ENCODE data around the gene SPATA13. TPM values are rescaled to one million over a fixed set of nuclear protein-coding genes. Genes with fewer than 3 reads are reported as not detected.

SPATA13 gene
- total and polyA plus RNA-seq, 4 experiments from 2014 or later, result 43.2 to 110 (median 93.4) TPM

GRCh38 chr13:24301434-24301833 is 140.9 kb downstream of the SPATA13 start:
- Histone ChIP-seq H3K27ac (ENCODE audit: low read depth, low read length) (no peak overlapping the region), H3K4me1 (ENCODE audit: insufficient read depth, low read length) (no peaks in the 10 kb centered on the region), H3K27me3 (ENCODE audit: insufficient read depth, low read length) (no peaks in the 10 kb centered on the region), H3K9me3 (ENCODE audit: control insufficient read depth in 1 of 2, low read length in 2 of 2) (no peaks in the 10 kb centered on the region), H3K4me3 (ENCODE audit: low read length in 2 of 2) (no peak overlapping the region), H3K36me3 (ENCODE audit: insufficient read depth, low read length) (peaks cover 80% of the 10 kb centered on the region)
- DNase-seq, result no peak
- H3K4me3 Mint-ChIP-seq, result no peak overlapping the region
- H3K4me1 Mint-ChIP-seq, result peaks cover 0 to 7% (median 5%) of the 10 kb centered on the region in 4 donors
- ChIA-PET CTCF (ENCODE audit: partially characterized antibody) (interaction anchor here (0.7 kb wide), 1 partner anchor 214 kb away, joined by 3 read pairs; no protein-coding TSS in a partner anchor), POLR2A (ENCODE audit: partially characterized antibody) (no interaction called here)
- H3K9me3 Mint-ChIP-seq, result no peaks in the 10 kb centered on the region
- no peaks in the 10 kb centered on the region for H3K27me3 Mint-ChIP-seq
- H3K27ac Mint-ChIP-seq, result peak overlapping the region in 2 of 7 donors; percentile 11 to 53
- intact Hi-C loops (cut with micrococcal nuclease), result no loop called here
- peaks cover 92 to 93% of the 10 kb centered on the region in 2 donors for H3K36me3 Mint-ChIP-seq

- Histone ChIP-seq H3K36me3 (ENCODE audit: insufficient read depth, low read length) (peaks cover 76% of the 10 kb centered on the region), H3K27me3 (ENCODE audit: insufficient read depth, low read length) (no peaks in the 10 kb centered on the region), H3K27ac (ENCODE audit: low read depth, low read length) (no peak overlapping the region), H3K9me3 (ENCODE audit: control insufficient read depth in 1 of 2, low read length in 2 of 2) (no peaks in the 10 kb centered on the region), H3K4me1 (ENCODE audit: insufficient read depth, low read length) (no peaks in the 10 kb centered on the region), H3K4me3 (ENCODE audit: low read length in 2 of 2) (no peak overlapping the region)
- Mint-ChIP-seq H3K27me3 (no peaks in the 10 kb centered on the region), H3K4me1 (peaks cover 0 to 7% (median 5%) of the 10 kb centered on the region in 4 donors), H3K4me3 (no peak overlapping the region), H3K36me3 (peaks cover 87 to 88% of the 10 kb centered on the region in 2 donors), H3K9me3 (no peaks in the 10 kb centered on the region), H3K27ac (peak overlapping the region in 1 of 7 donors; percentile 78)
- no peak for DNase-seq
- ChIA-PET CTCF (ENCODE audit: partially characterized antibody) (interaction anchor here (0.7 to 1.7 kb wide), 4 partner anchors 10 to 342 kb away, joined by 3 to 6 read pairs (median 3); no protein-coding TSS in a partner anchor), POLR2A (ENCODE audit: partially characterized antibody) (no interaction called here)
- intact Hi-C loops (cut with micrococcal nuclease), result no loop called here
These were observed 141.4 kb downstream of the SPATA13 start for GRCh38 chr13:24301911-24302310.

GRCh38 chr13:24304620-24305019 is 144.1 kb downstream of the SPATA13 start:
- Mint-ChIP-seq H3K9me3 (no peaks in the 10 kb centered on the region), H3K36me3 (peaks cover 61 to 63% of the 10 kb centered on the region in 2 donors), H3K4me1 (peaks cover 0 to 5% (median 4%) of the 10 kb centered on the region in 4 donors), H3K27me3 (no peaks in the 10 kb centered on the region), H3K4me3 (no peak overlapping the region), H3K27ac (peak overlapping the region in 2 of 7 donors; percentile 35 to 60)
- ChIA-PET POLR2A (ENCODE audit: partially characterized antibody) (no interaction called here), CTCF (ENCODE audit: partially characterized antibody) (interaction anchor here (1.1 kb wide), 1 partner anchor 20 kb away, joined by 3 read pairs; no protein-coding TSS in a partner anchor)
- DNase-seq, result no peak
- Histone ChIP-seq H3K27ac (ENCODE audit: low read depth, low read length) (no peak overlapping the region), H3K27me3 (ENCODE audit: insufficient read depth, low read length) (no peaks in the 10 kb centered on the region), H3K9me3 (ENCODE audit: control insufficient read depth in 1 of 2, low read length in 2 of 2) (no peaks in the 10 kb centered on the region), H3K4me3 (ENCODE audit: low read length in 2 of 2) (no peak overlapping the region), H3K36me3 (ENCODE audit: insufficient read depth, low read length) (peaks cover 49% of the 10 kb centered on the region), H3K4me1 (ENCODE audit: insufficient read depth, low read length) (no peaks in the 10 kb centered on the region)
- intact Hi-C loops (cut with micrococcal nuclease), result loop anchor here (5.0 kb wide), 1 partner anchor 32 kb away; no protein-coding TSS in a partner anchor

GRCh38 chr13:24306632-24307031 is 146.1 kb downstream of the SPATA13 start:
- no peaks in the 10 kb centered on the region for H3K4me1 ChIP-seq (ENCODE audit: insufficient read depth, low read length)
- no peak overlapping the region for H3K4me3 Mint-ChIP-seq
- H3K9me3 Mint-ChIP-seq, result no peaks in the 10 kb centered on the region
- H3K9me3 ChIP-seq (ENCODE audit: control insufficient read depth in 1 of 2, low read length in 2 of 2), result no peaks in the 10 kb centered on the region
- ChIA-PET POLR2A (ENCODE audit: partially characterized antibody) (interaction anchor here (0.7 to 1.5 kb wide), 2 partner anchors 42 to 55 kb away, joined by 3 to 5 read pairs; no protein-coding TSS in a partner anchor), CTCF (ENCODE audit: partially characterized antibody) (interaction anchor here (1.3 kb wide), 2 partner anchors 55 to 78 kb away, joined by 3 to 6 read pairs; no protein-coding TSS in a partner anchor)
- peaks cover 28% of the 10 kb centered on the region for H3K36me3 ChIP-seq (ENCODE audit: insufficient read depth, low read length)
- H3K27me3 Mint-ChIP-seq, result no peaks in the 10 kb centered on the region
- H3K36me3 Mint-ChIP-seq, result peaks cover 41 to 43% of the 10 kb centered on the region in 2 donors
- H3K27me3 ChIP-seq (ENCODE audit: insufficient read depth, low read length), result no peaks in the 10 kb centered on the region
- H3K27ac ChIP-seq (ENCODE audit: low read depth, low read length), result no peak overlapping the region
- H3K4me3 ChIP-seq (ENCODE audit: low read length in 2 of 2), result no peak overlapping the region
- no peak overlapping the region for H3K27ac Mint-ChIP-seq
- intact Hi-C loops (cut with micrococcal nuclease), result loop anchor here (5.0 kb wide), 1 partner anchor 34 kb away; no protein-coding TSS in a partner anchor
- H3K4me1 Mint-ChIP-seq, result peaks cover 0 to 5% (median 4%) of the 10 kb centered on the region in 4 donors
- DNase-seq, result no peak

GRCh38 chr13:24307211-24308067 is 146.9 kb downstream of the SPATA13 start:
- Mint-ChIP-seq H3K27ac (peak overlapping the region in 3 of 7 donors; percentile 35 to 51 (median 47)), H3K9me3 (no peaks in the 10 kb centered on the region), H3K4me1 (peaks cover 0 to 5% (median 4%) of the 10 kb centered on the region in 4 donors), H3K4me3 (no peak overlapping the region), H3K36me3 (peaks cover 35 to 38% of the 10 kb centered on the region in 2 donors), H3K27me3 (no peaks in the 10 kb centered on the region)
- Histone ChIP-seq H3K4me1 (ENCODE audit: insufficient read depth, low read length) (no peaks in the 10 kb centered on the region), H3K36me3 (ENCODE audit: insufficient read depth, low read length) (peaks cover 22% of the 10 kb centered on the region), H3K4me3 (ENCODE audit: low read length in 2 of 2) (no peak overlapping the region), H3K27ac (ENCODE audit: low read depth, low read length) (no peak overlapping the region), H3K27me3 (ENCODE audit: insufficient read depth, low read length) (no peaks in the 10 kb centered on the region), H3K9me3 (ENCODE audit: control insufficient read depth in 1 of 2, low read length in 2 of 2) (no peaks in the 10 kb centered on the region)
- no peak for DNase-seq
- intact Hi-C loops (cut with micrococcal nuclease), result loop anchor here (5.0 kb wide), 1 partner anchor 35 kb away; no protein-coding TSS in a partner anchor
- ChIA-PET POLR2A (ENCODE audit: partially characterized antibody) (interaction anchor here (0.7 to 1.5 kb wide), 2 partner anchors 42 to 56 kb away, joined by 3 to 5 read pairs; no protein-coding TSS in a partner anchor), CTCF (ENCODE audit: partially characterized antibody) (interaction anchor here (1.3 kb wide), 2 partner anchors 56 to 79 kb away, joined by 3 to 6 read pairs; no protein-coding TSS in a partner anchor)

- no peak overlapping the region for H3K27ac ChIP-seq (ENCODE audit: low read depth, low read length)
- ChIA-PET CTCF (ENCODE audit: partially characterized antibody) (no interaction called here), POLR2A (ENCODE audit: partially characterized antibody) (no interaction called here)
- no peaks in the 10 kb centered on the region for H3K9me3 Mint-ChIP-seq
- no peak overlapping the region for H3K4me3 Mint-ChIP-seq
- no peaks in the 10 kb centered on the region for H3K27me3 ChIP-seq (ENCODE audit: insufficient read depth, low read length)
- H3K36me3 ChIP-seq (ENCODE audit: insufficient read depth, low read length), result peaks cover 16% of the 10 kb centered on the region
- no peak overlapping the region for H3K27ac Mint-ChIP-seq
- no peaks in the 10 kb centered on the region for H3K9me3 ChIP-seq (ENCODE audit: control insufficient read depth in 1 of 2, low read length in 2 of 2)
- no peak for DNase-seq
- peaks cover 28 to 31% of the 10 kb centered on the region in 2 donors for H3K36me3 Mint-ChIP-seq
- H3K27me3 Mint-ChIP-seq, result no peaks in the 10 kb centered on the region
- intact Hi-C loops (cut with micrococcal nuclease), result loop anchor here (5.0 kb wide), 1 partner anchor 36 kb away; no protein-coding TSS in a partner anchor
- peaks cover 0 to 5% (median 2%) of the 10 kb centered on the region in 4 donors for H3K4me1 Mint-ChIP-seq
- no peak overlapping the region for H3K4me3 ChIP-seq (ENCODE audit: low read length in 2 of 2)
- no peaks in the 10 kb centered on the region for H3K4me1 ChIP-seq (ENCODE audit: insufficient read depth, low read length)
These were observed 147.5 kb downstream of the SPATA13 start for GRCh38 chr13:24308068-24308445.

GRCh38 chr13:24308488-24309020 is 148.0 kb downstream of the SPATA13 start:
- H3K9me3 Mint-ChIP-seq, result no peaks in the 10 kb centered on the region
- Histone ChIP-seq H3K9me3 (ENCODE audit: control insufficient read depth in 1 of 2, low read length in 2 of 2) (no peaks in the 10 kb centered on the region), H3K4me1 (ENCODE audit: insufficient read depth, low read length) (no peaks in the 10 kb centered on the region), H3K36me3 (ENCODE audit: insufficient read depth, low read length) (peaks cover 11% of the 10 kb centered on the region), H3K27me3 (ENCODE audit: insufficient read depth, low read length) (no peaks in the 10 kb centered on the region), H3K4me3 (ENCODE audit: low read length in 2 of 2) (no peak overlapping the region), H3K27ac (ENCODE audit: low read depth, low read length) (no peak overlapping the region)
- H3K4me3 Mint-ChIP-seq, result peak overlapping the region in 1 of 8 donors; percentile 25
- H3K27ac Mint-ChIP-seq, result peak overlapping the region in 2 of 7 donors; percentile 25 to 37
- H3K36me3 Mint-ChIP-seq, result peaks cover 23 to 26% of the 10 kb centered on the region in 2 donors
- H3K4me1 Mint-ChIP-seq, result peaks cover 0 to 5% (median 0%) of the 10 kb centered on the region in 4 donors
- ChIA-PET CTCF (ENCODE audit: partially characterized antibody) (no interaction called here), POLR2A (ENCODE audit: partially characterized antibody) (no interaction called here)
- no peaks in the 10 kb centered on the region for H3K27me3 Mint-ChIP-seq
- intact Hi-C loops (cut with micrococcal nuclease), result loop anchor here (5.0 kb wide), 1 partner anchor 36 kb away; no protein-coding TSS in a partner anchor
- DNase-seq, result no peak

Data from CD4-positive, alpha-beta memory T cell (primary cell).